ENCODE data around the gene IPO4. TPM values are rescaled to one million over a fixed set of nuclear protein-coding genes. Genes with fewer than 3 reads are reported as not detected.

The IPO4 gene
- total RNA-seq, 1 experiment from 2014 or later: 116 TPM

GRCh38 chr14:24198814-24199524, 10.4 kb upstream of the IPO4 start:
- Histone ChIP-seq H2BK5ac (ENCODE audit: insufficient read length, low read length) (no peak overlapping the region), H3T11ph (ENCODE audit: low read length) (no peak overlapping the region), H2BK15ac (ENCODE audit: low read depth, low read length) (no peak overlapping the region), H3K9me3 (ENCODE audit: control insufficient read depth, low read depth, low read length) (peaks cover 5% of the 10 kb centered on the region), H3K79me2 (ENCODE audit: insufficient read depth, low read length) (no peaks in the 10 kb centered on the region), H2AK5ac (ENCODE audit: insufficient read length, low read length) (no peak overlapping the region), H3K14ac (ENCODE audit: insufficient read depth, low read length) (no peak overlapping the region), H3K4me1 (ENCODE audit: insufficient read depth, low read length) (peaks cover 5% of the 10 kb centered on the region; the same call in 1 of the 2 replicates), H4K8ac (replicated peaks; ENCODE audit: insufficient read length, low read depth, low read length) (no peak overlapping the region), H4K5ac (ENCODE audit: insufficient read length, low read depth, low read length) (no peak overlapping the region), H3K23me2 (ENCODE audit: insufficient read length, low read depth, low read length, poor library complexity, severe bottlenecking) (peaks cover 8% of the 10 kb centered on the region), H3K27ac (ENCODE audit: insufficient read length, low read depth, low read length) (no peak overlapping the region), H3K23ac (ENCODE audit: insufficient read length, low read depth, low read length) (no peak overlapping the region), H3K4me2 (ENCODE audit: insufficient read depth, insufficient read length, low read length) (no peak overlapping the region), H4K91ac (ENCODE audit: insufficient read length, low read depth, low read length) (no peak overlapping the region), H3K9ac (ENCODE audit: extremely low read depth, insufficient read length, low read length) (no peak overlapping the region), H2BK120ac (ENCODE audit: low read depth, low read length, poor library complexity, severe bottlenecking) (no peak overlapping the region), H2BK20ac (ENCODE audit: low read depth, low read length, poor library complexity, severe bottlenecking) (no peak overlapping the region), H2BK12ac (ENCODE audit: insufficient read length, low read depth, low read length) (no peak overlapping the region), H3K4ac (ENCODE audit: low read depth, low read length) (no peak overlapping the region), H3K56ac (ENCODE audit: insufficient read length, low read depth, low read length) (no peak overlapping the region), H2AFZ (ENCODE audit: low read length) (no peak overlapping the region), H3K18ac (ENCODE audit: insufficient read length, low read depth, low read length) (no peak overlapping the region), H3K79me1 (ENCODE audit: insufficient read depth, low read depth, low read length, poor library complexity, severe bottlenecking) (no peaks in the 10 kb centered on the region), H3K27me3 (ENCODE audit: insufficient read depth, low read length) (no peaks in the 10 kb centered on the region), H4K20me1 (ENCODE audit: control insufficient read depth, insufficient read depth, insufficient read length) (no peaks in the 10 kb centered on the region)
- peaks cover 31 to 55% (median 53%) of the 10 kb centered on the region in 3 experiments for H3K36me3 Mint-ChIP-seq (ENCODE audit: insufficient read depth in 1 of 3, low read depth in 3 of 3)
- H3K4me3 Mint-ChIP-seq: 0 out of 5 replicates have a peak overlapping the region, but pooled peaks of 1 of the 2 experiments have one; percentile 15
- DNase-seq: no peak
- peaks cover 8 to 15% of the 10 kb centered on the region in 2 experiments for H3K9me3 Mint-ChIP-seq
- peak overlapping the region in 2 of 3 experiments; percentile 81 to 92; a peak in 4 of 7 replicates for H3K27ac Mint-ChIP-seq
- H3K4me1 Mint-ChIP-seq: peaks cover 42 to 51% of the 10 kb centered on the region in 2 experiments
- no CpG with 5 or more reads among the region's 7 CpGs for WGBS (ENCODE audit: extremely low coverage, insufficient read length, low lambda C conversion rate)
- H3K27me3 Mint-ChIP-seq (ENCODE audit: low read depth): no peaks in the 10 kb centered on the region
- no peak for TF ChIP-seq CTCF (conservative IDR thresholded peaks at IDR 0.05)
